Stimulated activated CD4-positive, alpha-beta T cell treated with anti-CD3 and anti-CD28 coated beads, TNF-alpha, amount 100 ng/mL, for 4 hours (primary cell): ENCODE measurements around the gene FYN.
"Not testable (repeated sequence)": the region's sequence is repeated elsewhere in the genome, so short reads cannot be mapped to it uniquely, and the experiment has no call there.

Source experiments
- DNase-seq, 3 experiments: peaks; one replicate each; pipeline ENCODE4 v3.0.0-alpha.2; 2020; ENCODE audit warnings: low read depth in 3 of 3

Gene FYN

DNA sequence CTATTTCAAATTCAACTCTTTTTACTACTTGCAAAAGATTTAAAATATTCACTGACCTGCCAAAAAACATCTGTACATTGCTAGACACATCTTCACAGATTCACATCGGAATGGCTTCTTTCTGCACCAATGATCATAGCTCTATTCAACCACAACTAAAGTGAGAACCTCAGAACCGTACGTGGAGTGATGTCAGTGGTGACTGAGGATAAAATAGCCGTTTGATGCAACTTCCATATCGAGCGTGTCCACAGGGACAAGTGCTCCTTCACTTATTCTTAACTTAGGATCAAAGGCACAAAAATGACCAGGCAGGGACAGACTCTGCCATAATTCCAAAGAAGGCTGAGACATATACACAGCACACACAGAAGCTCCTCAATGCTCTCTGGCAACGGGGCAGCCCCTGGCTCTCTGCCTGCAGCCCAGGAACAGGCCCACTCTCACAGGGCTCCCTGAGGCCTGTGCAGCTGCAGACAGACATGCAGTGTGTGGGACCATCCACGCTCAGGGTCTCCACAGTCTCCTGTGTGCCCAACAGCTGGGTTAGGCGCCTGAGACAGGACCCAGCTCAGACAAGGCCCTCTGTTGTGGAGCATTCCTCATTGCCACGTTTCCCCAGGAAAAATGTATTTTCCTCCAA, 22.8 kb downstream of the FYN start:
- no peak for DNase-seq

DNA sequence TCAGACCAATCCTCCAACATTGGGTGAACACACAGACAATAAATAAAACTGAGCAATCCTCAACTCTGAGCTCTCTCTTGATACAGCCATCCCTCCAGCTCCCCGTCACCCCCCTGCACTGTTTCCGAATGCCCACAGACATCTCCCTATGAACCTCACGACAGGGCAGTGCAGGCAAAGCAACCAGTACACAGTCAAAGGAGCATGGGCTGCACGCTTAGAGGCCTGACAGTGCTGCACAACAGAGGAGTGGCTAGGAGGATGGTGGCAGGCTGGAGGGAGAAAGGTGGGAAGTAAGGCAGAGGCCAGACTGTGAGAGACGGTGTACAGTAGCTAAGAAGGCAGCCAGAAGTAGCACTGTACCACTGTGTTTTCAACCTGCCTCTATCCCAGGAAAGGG, 24.0 kb downstream of the FYN start:
- DNase-seq, result no peak

DNA sequence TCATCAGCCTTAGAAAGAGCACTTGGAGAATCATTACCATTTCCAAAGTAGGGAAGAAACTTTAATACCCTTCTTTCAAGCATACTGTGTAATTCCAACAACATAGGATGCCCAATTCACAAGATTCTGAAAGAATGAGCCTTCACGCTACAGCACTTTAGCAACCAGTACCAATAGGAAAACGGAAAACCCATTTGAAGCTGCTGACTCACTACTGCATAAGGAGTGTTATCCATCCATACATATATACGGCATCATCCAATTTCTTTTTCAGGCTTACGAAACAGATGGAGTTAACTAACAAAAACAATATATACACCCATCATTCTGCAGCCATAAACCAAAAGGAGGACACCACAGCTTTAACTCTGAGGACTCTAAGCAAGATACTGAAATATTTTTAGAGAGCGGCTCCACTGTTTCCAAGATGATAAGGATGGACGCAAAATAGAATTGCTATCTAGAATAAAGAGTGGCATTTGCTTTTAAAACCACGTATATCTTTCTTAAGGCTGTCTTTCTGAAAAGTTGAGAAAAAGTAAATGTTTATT, 24.9 kb downstream of the FYN start:
- no peak for DNase-seq

DNA sequence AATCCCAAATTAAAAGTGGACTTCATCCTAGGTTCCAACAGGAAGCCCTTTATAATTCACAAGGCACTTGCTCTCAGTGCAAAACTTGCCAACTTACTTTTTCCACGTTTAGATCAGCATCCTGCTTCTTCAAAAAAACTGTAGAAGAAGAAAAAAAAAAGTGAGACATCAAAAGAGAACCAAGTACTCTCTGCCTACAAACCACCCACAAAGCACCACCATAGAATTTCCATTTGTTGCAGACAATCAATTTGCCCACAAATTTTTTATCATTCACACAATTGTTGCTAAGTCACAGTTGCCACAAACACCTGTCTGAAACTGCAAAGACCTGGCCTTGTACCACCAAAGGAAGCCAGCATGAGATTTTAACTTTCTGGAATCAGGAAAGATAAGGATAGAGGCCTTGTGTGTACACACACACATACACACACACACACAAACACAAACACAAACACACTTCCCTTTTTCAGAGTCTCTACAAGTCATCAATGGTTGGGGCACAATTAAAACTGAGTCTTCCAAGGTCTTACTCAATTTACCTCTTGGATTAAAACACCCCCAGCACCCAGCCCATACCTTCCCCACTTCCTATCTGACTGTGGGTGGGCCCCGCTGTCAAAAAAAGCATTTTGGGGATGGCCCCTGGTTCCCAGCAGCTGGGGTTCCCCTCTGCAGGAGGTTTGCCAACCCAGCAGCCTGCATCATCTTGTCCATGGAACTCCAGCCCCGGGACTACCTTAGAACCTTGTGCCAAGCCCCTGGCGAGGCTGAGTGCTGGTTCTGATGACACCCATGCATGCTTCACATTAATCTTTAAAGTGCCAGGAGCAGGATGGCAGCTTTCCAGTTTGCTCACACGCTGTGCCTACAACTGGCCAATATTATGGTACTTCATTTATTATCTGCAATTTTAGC, 26.5 kb downstream of the FYN start:
- no peak for DNase-seq

DNA sequence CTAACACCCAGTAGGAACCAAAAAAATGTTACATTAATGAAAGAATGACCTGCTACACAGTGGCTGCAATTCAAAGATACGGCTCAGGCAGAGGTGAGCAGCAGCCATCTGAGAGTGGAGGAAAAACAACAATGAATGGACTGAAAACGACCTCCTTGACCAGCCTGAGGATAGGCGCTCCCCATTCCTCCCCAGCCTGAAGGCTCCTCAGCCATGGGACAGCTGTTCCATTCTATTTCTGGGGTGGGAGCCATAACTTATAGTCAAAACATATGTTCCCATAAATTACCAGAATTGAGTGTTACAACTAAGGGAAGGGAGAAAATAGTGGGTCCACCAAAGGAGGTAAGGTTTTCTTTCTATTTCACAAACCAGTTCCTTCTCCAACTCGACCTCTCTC, 27.2 kb downstream of the FYN start:
- no peak for DNase-seq

DNA sequence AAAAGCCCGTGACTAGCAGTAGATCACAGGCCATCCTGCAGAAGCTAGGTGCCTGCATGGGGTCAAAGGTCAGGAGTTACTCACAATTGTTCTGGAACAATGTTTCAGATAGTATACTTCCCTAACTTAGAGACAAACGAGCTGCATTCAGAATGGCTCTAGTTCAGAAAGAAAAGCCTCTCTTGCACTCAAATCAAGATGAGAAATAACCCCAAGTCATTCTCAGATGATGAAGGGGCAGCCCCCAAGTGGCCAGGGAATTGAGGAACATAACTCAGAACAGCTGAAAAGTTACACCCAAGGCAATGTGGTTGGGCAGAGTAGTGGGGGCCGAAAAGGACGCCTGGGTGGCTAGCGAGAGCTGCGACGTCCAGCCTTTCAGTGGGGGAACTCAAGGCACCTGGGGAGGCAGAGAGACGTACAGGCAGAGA, 27.8 kb downstream of the FYN start:
- no peak for DNase-seq

DNA sequence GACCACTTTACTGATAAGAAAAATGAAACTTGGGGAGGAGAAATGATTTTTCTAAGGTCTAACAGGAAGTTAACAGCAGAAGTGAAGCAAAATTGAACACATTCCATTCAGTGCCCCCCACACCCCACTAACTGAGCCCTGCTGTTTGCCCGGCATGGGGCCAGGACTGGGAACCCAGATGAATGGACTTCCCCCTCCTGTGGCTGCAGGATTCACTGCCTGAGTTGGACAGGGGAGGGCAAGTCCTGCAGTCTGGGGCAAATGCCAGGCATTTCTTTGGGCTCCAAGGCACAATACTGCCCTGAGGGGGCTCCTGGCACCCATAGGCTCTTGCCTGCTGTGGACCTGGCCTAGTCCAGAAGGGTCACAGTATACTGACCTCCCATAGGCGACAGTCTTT, 28.3 kb downstream of the FYN start:
- no peak for DNase-seq

DNA sequence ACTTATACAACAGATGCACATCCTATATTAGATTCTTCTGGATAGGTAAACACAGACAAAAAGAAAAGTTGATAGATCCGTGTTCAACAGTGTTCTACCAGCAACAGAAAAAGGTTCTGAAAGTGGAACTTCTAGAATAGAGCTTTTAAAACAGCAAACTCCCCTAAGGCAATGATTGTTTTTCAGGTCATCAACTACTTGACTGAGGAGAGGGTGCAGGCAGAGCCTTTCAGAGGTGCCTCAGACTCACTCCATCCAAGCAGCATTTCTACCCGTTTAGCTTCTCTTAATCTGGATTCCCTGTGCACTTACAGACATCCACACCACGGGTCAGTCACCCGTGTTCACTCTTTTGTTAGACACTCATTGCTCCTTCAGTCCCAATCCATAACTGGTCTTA, 28.9 kb downstream of the FYN start:
- DNase-seq, result no peak

DNA sequence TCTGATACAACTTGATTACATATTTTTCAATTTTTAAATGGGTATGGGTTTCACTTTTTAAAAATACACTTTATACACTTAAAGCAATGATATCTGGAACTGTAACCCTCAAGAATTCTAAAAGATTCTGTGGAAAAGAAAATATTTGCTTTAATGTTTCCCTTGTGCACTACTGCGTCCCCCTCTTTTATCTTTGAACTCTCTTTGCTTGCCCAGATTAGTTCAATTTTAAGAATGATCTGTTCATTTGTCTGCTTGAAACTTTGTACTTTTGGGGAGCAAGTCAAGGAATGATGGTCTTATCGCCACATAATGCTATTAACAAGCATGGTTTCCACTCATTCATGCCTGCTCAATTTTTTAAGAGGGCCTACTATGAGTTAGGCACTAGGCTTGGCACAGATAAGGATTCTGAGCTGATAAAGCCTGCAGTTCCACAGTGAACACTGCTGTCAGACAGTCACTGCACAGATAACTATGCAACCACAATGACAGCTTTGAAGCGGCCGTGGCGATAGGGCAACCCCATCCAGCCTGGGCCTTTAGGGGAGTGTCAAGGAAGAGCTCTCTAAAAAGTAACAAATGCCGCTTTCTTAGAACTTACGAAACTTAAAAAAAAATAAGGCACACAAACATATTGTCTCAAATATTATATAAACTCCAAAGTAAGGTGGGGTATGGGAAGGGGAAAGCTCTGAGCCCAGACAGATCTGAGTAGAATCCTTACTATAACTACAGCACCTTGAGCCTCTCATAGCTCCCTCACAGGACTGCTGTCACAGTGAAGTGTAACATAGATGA, 29.7 kb downstream of the FYN start:
- no peak for DNase-seq

DNA sequence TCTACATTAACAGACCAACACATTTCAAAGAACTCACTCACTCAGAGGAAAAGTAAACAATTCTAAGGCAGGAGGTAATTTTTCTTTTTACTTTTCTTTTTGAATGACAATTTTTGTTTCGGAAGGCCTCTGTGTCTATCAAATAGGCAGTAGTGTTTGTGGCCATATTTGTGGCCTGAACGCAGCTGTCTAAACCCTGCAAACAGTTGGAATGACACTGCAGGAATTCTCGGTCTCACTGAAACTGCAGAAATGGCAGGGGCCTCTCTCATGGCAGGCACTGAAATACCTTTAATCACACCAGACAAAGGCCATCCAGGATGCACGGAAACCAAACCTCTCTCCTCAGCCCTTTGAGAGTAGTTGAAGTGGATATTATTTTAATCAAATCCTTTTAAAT, 30.4 kb downstream of the FYN start:
- no peak for DNase-seq

DNA sequence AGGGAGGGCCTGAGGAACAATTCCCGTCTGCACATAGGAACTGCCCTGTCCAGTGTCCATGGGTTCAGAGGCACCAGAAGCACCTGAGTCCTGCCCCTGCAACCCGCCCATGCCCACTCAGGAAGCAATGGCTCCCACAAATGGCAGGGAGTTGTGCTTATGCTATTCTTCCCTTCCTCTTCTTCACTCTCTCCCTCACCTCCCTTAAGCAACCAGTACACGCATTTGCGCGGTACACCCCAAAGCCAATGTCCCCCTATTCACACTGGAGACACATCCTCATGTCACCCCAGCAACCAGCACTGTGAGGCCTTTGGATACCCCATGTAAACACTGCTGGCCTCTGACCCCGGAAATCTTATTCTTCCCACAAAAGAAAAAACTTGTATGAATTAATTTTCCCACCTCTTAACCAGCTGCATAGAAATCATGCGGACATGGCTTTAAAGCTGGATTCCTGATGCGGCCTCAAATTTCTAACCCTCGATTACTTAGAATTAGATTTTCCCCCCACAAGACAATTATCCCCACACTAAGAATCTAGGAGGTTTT, 30.9 kb downstream of the FYN start:
- no peak for DNase-seq

DNA sequence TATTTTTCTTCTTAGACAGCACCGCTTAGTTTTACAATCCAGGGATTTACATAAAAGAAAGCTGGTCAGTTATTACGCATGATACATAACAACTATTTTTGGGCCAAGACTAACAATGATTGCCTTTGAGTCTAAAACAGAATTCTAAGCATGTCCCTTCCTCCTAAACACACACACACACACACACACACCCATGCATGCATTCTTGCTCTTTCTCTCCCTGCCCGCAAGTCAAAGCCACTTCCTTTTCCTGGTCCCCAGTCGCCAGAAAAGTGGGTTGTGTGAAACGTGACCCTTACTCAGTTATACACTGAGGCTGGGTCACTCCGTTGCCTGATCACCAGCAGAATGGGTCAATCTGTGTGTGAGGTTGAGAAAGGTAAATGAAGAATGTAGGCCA, 31.4 kb downstream of the FYN start:
- no peak for DNase-seq

DNA sequence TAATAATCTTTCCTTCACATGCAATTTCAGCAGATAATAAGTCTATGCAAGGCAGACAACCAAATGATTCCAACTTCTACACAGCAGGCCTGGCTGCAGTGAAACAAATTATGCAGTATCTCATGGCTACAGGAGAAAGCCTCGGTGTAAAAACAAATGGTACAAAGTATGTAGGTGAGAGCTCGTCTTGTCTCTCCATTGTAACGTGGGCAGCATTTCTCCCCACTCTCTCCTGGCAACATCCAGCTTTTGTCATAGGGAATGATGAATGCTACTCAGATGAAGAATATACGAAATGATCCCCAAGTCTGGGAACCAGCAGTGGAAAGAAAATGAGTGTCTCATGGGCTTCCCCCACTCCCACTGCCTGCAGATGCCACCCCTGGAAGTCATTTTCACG, 32.4 kb downstream of the FYN start:
- no peak for DNase-seq

DNA sequence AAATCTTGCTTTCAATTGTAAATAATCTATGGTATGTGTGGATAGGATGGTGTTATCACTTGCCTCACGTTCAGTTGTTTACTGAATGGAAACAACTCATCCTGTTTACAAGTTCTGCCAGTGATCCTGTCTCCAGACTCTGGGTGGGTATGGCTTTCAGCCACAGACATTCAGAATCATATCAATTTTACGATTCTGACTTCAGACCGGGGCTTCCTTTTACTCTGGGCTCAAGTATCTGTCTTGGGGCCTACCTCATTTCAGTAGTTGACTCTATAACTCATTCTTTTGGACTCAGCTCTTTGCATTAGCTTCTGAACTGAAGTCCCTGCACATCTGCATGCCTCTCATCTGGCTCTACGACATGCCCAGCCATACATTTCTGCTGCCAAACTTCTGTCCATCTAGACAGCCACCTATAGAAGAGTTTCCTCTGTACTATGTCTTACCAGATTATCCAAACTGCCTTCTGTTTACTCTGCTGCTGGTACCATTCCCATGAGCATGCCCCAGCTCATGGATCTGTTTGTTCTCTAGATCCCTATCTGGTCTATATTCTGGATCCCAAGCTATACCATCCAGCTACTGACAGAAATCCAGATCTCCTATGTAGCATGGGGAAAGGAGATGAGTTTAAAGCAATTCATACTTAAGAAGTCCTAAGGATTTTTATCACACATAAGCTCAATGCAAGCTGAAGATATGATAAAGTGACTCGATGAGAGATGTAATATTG, 34.3 kb downstream of the FYN start:
- no peak for DNase-seq

DNA sequence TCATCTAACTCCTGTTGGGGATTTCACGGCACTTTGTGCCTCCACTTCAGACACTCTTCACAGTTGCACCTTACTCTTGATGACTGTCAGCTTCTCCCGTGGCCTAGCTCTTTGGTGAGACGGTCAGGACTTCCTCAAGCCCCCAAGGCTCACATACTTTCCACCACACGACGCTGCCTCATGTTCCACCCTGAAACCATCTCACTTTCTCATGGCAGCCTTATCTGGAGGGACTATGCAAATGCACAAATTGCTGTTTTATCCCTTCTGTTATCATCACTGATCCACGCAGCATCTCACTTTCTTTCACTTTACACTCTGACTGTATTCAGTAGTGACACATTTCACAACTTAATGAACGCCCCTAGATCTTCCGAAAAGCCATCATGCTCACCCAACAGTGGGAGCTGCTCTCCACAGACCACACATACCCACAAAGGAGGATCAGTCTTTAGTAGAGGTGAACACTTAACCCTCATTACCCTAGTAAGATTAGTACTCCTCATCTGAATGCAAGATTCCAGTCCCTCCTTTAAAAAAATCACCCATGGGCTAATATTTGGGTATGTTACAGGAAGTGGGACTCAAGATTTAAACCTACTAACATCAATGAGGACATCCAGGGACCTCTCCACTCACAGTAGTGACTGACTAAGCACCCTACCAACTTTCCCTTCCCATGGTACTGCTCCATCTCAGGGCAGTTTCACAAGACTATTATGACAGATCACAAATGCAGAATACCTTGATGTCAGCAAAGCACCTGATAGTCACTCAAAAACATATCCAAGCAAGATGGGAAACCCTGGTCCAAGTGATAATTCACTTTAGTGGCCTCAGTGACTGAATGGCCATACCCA, 35.4 kb downstream of the FYN start:
- DNase-seq, result no peak

DNA sequence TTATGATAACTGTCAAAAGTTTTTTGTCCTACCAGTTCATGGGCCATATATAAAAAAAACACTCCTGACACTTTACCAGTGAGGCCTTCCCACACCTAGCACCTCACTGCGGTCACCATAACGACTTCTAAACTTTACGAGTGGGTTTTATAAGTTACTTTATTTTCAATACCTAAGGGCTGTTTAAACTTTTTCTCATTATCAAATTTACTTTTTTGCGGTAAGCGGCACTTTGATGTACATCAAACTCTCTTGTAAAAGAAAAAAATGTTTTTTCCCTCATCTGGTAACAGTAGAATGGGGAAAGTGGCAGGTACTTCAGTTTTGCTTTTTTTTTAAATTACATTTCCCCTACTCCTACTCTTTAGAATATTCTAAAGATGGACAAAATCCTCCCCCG, 36.2 kb downstream of the FYN start:
- DNase-seq, result no peak

DNA sequence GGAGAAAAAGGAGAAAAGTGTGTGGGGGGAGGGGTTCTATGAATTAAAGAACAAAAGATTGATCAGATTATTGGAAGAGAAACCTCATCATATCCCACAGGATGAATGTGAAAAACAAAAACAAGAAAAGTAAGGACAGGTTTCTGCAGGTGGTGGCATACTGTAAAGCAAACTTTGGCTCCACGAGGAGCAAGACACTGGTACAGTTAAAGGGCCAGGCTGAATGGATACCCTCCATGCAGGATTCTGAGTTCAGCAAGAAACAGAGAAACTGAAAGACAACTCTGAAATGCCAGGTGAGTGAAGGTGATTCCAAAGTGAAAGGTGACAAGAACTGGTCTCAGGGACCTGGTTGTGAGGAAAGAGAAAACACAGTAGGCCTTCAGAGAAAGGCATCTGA, 37.4 kb downstream of the FYN start:
- DNase-seq, result no peak

DNA sequence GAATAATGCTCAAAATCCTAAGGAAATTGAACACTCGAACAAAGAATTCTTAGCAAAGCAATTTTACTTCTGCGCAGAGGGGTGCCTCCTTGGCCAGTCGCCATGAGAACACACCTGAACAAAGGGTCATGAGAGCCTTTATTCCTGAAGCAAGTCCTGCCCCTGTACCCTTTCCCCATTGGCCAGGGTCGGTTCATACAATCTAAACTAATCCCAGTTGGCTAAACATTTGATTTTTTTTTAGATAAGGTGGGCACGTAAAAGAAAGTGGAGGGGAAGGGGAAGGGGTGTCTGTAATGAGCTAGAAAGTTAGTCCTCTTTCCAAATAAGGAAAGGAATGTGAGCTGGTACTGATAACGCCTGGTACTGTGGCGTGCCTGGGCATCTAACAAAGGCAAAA, 37.9 kb downstream of the FYN start:
- not testable (repeated sequence) for DNase-seq

DNA sequence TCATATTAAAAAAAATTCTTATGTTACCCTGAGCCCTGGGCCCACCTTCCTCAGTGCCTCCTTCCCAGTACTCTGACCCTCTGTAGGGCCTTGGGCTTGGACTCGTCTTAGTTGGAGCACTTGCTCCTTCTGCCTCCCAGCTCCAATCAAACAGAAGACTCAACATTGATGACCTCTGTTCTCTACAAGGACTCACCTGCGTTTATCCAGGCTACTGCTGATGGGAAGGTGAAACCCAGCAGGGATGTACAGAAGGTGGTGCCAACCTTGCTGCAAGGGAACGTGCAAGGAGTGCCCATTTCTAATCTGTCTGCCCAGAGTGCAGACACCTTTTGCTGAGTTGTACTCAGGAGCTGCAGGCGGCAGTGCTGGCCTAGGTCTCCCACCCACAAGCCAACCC, 38.9 kb downstream of the FYN start:
- DNase-seq, result no peak

DNA sequence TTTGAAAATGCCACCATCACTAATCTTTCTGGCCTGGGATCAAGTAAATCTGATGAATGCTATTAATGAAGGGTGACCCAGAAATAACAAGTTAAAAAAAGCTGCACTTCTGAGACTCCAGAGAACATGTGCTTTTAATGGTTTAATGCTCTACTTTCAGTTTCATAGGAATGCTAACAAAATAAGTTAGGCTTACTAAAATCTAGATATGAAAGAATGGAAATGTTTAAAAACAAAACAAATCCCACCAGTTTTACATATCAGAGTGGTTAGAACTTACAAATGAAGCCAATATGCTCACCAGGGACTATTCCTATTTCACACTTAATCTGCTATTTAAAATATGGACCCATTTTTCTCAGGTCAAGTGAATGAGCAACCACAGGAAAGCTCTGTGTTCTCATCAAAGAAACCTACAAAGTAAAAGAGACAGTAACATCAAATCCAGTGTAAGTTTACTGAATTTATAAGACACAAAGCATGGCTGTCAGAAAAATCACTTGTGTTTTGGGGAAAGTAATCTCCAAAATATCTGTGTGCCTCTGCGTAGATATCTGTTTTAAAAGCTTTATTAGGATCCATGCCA, 40.3 kb downstream of the FYN start:
- DNase-seq, result no peak
